ENCODE data around the gene LRP1B. TPM values are rescaled to one million over a fixed set of nuclear protein-coding genes. Genes with fewer than 3 reads are reported as not detected.

Gene LRP1B
- total RNA-seq, 2 donors from 2014 or later: 0.91 to 1.2 TPM

DNA sequence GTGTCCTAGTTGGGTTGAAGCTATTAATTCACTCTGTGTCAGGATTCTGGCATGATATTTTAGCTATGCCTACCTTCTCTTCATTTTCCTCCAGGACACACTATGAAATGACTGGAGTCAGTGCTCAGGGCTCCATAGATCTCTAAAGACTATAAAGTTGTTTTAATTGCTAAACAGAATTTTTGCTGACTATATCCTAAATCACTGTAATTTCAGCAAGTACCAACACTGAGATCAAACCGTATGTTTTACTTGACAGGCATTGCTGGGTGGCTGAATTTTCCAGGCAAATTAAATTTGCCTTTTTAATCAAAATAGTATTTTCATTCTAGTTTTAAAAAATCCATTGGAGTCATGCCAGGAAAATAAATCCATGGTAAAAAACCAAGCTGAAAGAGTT, 138.1 kb downstream of the LRP1B start:
- TF ChIP-seq POLR2A (IDR thresholded peaks at IDR 0.05): no peak
- no peak for TF ChIP-seq POLR2AphosphoS5 (IDR thresholded peaks at IDR 0.05)
- TF ChIP-seq, protein P1, sequence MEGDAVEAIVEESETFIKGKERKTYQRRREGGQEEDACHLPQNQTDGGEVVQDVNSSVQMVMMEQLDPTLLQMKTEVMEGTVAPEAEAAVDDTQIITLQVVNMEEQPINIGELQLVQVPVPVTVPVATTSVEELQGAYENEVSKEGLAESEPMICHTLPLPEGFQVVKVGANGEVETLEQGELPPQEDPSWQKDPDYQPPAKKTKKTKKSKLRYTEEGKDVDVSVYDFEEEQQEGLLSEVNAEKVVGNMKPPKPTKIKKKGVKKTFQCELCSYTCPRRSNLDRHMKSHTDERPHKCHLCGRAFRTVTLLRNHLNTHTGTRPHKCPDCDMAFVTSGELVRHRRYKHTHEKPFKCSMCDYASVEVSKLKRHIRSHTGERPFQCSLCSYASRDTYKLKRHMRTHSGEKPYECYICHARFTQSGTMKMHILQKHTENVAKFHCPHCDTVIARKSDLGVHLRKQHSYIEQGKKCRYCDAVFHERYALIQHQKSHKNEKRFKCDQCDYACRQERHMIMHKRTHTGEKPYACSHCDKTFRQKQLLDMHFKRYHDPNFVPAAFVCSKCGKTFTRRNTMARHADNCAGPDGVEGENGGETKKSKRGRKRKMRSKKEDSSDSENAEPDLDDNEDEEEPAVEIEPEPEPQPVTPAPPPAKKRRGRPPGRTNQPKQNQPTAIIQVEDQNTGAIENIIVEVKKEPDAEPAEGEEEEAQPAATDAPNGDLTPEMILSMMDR (IDR thresholded peaks at IDR 0.05): no peak
- Histone ChIP-seq H3K36me3 (no peaks in the 10 kb centered on the region), H3K9me3 (no peaks in the 10 kb centered on the region), H3K27ac (no peak overlapping the region), H3K27me3 (replicated peaks; ENCODE audit: insufficient read depth) (no peaks in the 10 kb centered on the region), H3K4me1 (replicated peaks) (no peaks in the 10 kb centered on the region), H3K4me3 (no peak overlapping the region)
- WGBS: 95% methylated on average over 1 of the region's 1 CpG
- no peak for DNase-seq (ENCODE audit: low spot score)
- intact Hi-C loops (cut with DNase I): no loop called here

DNA sequence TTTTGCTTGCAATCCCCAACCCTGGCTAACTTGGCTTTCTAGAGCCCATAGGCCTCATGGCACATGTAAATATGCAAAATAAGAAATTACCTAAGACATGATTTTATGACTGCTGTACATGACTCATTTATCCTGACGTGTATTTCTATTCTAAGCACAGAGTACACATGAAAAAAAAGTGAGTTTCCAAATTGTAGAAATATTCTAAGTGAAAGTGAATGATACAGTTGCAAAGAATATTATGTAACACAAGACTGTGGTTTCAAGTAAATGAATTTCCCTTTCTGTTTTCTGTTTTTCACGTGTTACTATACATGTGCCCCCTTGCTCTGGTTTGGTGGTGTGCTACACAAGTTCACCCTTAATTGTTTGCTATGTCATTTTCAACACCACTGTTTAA, 162.4 kb downstream of the LRP1B start:
- H3K4me3 ChIP-seq: no peak overlapping the region
- WGBS: 57% methylated on average over 2 of the region's 2 CpGs
- no peaks in the 10 kb centered on the region for H3K9me3 ChIP-seq
- DNase-seq (ENCODE audit: low spot score): no peak
- TF ChIP-seq, protein P1 (IDR thresholded peaks at IDR 0.05): no peak
- TF ChIP-seq POLR2AphosphoS5 (IDR thresholded peaks at IDR 0.05) (no peak), POLR2A (IDR thresholded peaks at IDR 0.05) (no peak)
- intact Hi-C loops (cut with DNase I): no loop called here
- no peak overlapping the region for H3K27ac ChIP-seq
- H3K27me3 ChIP-seq (replicated peaks; ENCODE audit: insufficient read depth): no peaks in the 10 kb centered on the region
- no peaks in the 10 kb centered on the region for H3K4me1 ChIP-seq (replicated peaks)
- H3K36me3 ChIP-seq: no peaks in the 10 kb centered on the region

DNA sequence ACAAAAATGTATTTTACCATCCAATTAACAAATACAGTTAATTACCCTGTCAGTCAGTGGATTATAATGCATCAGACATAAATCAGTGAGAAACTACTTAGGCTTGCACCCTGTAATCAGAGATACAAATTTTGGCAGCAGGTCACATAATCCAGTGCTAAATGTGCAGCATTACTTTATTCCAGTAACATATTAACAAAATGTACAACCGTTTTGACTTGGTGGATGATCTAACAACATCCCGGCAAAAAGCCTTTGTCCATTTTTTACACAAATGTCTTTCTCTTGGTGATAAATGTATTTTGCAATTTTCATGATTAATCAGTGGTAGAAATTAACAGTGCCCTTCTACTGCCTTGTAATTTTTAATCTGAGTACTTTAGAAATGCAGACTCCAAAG, 162.8 kb downstream of the LRP1B start:
- Histone ChIP-seq H3K9me3 (no peaks in the 10 kb centered on the region), H3K4me1 (replicated peaks) (no peaks in the 10 kb centered on the region), H3K27ac (no peak overlapping the region), H3K36me3 (no peaks in the 10 kb centered on the region), H3K27me3 (replicated peaks; ENCODE audit: insufficient read depth) (no peaks in the 10 kb centered on the region), H3K4me3 (no peak overlapping the region)
- TF ChIP-seq POLR2AphosphoS5 (IDR thresholded peaks at IDR 0.05) (no peak), POLR2A (IDR thresholded peaks at IDR 0.05) (no peak)
- TF ChIP-seq, protein P1 (IDR thresholded peaks at IDR 0.05): no peak
- intact Hi-C loops (cut with DNase I): no loop called here
- WGBS: 67% methylated on average over 2 of the region's 2 CpGs
- DNase-seq (ENCODE audit: low spot score): no peak

DNA sequence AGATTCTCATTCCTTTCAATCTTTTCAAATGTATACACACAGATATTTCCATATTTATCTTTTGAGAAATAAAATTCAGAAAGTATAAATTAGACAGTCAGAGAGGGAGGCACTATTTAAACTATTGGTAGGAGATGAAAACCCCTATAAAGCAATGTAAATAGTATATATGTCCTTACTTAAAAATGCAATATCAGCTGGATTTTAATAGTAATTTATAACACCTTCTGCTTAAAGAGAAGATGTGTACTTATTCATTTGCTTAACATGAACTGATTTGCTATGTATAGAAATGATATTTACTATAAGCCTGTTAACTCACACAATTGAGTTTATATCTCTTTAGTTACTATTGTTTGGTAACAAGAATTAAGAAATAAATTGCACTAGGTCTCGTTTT, 163.3 kb downstream of the LRP1B start:
- Histone ChIP-seq H3K27me3 (replicated peaks; ENCODE audit: insufficient read depth) (no peaks in the 10 kb centered on the region), H3K4me3 (no peak overlapping the region), H3K9me3 (no peaks in the 10 kb centered on the region), H3K4me1 (replicated peaks) (no peaks in the 10 kb centered on the region), H3K27ac (no peak overlapping the region), H3K36me3 (no peaks in the 10 kb centered on the region)
- WGBS: 57% methylated on average over 1 of the region's 1 CpG
- TF ChIP-seq POLR2AphosphoS5 (IDR thresholded peaks at IDR 0.05): no peak
- no peak for DNase-seq (ENCODE audit: low spot score)
- intact Hi-C loops (cut with DNase I): no loop called here

DNA sequence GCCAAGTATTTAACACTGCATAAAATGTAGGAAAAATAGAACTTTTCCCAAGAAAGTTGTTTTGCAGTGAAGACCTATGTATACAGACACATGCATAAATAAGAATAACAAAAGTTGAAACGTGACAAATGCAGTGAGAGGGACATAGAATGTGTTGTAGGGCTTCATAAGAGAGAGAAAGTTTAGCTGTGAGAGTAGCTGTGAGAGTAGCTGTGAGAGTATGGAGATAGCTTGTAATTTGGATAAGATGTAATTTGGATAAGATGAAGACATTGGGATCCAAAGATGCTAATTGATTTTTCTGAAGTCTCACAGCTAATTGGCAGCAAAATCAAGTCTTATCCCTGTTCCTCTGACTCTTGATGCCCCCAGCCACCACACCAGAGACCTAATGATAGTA, 170.9 kb downstream of the LRP1B start:
- Histone ChIP-seq H3K4me1 (replicated peaks) (no peaks in the 10 kb centered on the region), H3K9me3 (no peaks in the 10 kb centered on the region), H3K27ac (no peak overlapping the region), H3K4me3 (no peak overlapping the region), H3K27me3 (replicated peaks; ENCODE audit: insufficient read depth) (no peaks in the 10 kb centered on the region), H3K36me3 (no peaks in the 10 kb centered on the region)
- WGBS: 78% methylated on average over 1 of the region's 1 CpG
- TF ChIP-seq POLR2AphosphoS5 (IDR thresholded peaks at IDR 0.05): no peak
- TF ChIP-seq POLR2A (IDR thresholded peaks at IDR 0.05): no peak
- no peak for DNase-seq (ENCODE audit: low spot score)
- intact Hi-C loops (cut with DNase I): no loop called here

DNA sequence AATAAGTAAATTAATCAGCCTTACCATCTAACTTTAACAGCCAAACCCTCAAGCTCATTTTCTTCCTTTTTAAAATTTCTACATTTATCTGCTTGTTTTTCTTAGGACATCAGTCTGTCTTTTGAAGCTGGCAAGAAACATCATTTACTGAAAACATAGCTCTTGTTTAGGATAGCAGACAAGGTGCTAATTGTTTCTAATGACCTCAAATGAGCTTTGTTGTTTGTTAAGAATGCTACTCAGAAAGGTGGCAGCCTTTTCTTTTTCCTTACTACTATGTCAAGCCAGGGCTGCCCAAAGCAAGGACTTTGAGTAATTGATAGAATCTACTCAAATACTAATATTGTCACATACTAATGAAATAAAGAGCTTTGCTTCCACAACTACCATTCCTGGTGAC, 171.8 kb downstream of the LRP1B start:
- no peak overlapping the region for H3K27ac ChIP-seq
- no peak for DNase-seq (ENCODE audit: low spot score)
- TF ChIP-seq POLR2A (IDR thresholded peaks at IDR 0.05) (no peak), POLR2AphosphoS5 (IDR thresholded peaks at IDR 0.05) (no peak)
- TF ChIP-seq, protein P1 (IDR thresholded peaks at IDR 0.05): no peak
- H3K4me1 ChIP-seq (replicated peaks): no peaks in the 10 kb centered on the region
- no peaks in the 10 kb centered on the region for H3K9me3 ChIP-seq
- intact Hi-C loops (cut with DNase I): no loop called here
- no peak overlapping the region for H3K4me3 ChIP-seq
- no peaks in the 10 kb centered on the region for H3K36me3 ChIP-seq
- H3K27me3 ChIP-seq (replicated peaks; ENCODE audit: insufficient read depth): no peaks in the 10 kb centered on the region
